SHP77 (cell line): ENCODE results near the gene MRPS23.

Source experiments
- DNase-seq, 2 experiments: peaks; one replicate each; lab custom pipeline; 2025; lab: John Stamatoyannopoulos, UW

MRPS23 gene

DNA sequence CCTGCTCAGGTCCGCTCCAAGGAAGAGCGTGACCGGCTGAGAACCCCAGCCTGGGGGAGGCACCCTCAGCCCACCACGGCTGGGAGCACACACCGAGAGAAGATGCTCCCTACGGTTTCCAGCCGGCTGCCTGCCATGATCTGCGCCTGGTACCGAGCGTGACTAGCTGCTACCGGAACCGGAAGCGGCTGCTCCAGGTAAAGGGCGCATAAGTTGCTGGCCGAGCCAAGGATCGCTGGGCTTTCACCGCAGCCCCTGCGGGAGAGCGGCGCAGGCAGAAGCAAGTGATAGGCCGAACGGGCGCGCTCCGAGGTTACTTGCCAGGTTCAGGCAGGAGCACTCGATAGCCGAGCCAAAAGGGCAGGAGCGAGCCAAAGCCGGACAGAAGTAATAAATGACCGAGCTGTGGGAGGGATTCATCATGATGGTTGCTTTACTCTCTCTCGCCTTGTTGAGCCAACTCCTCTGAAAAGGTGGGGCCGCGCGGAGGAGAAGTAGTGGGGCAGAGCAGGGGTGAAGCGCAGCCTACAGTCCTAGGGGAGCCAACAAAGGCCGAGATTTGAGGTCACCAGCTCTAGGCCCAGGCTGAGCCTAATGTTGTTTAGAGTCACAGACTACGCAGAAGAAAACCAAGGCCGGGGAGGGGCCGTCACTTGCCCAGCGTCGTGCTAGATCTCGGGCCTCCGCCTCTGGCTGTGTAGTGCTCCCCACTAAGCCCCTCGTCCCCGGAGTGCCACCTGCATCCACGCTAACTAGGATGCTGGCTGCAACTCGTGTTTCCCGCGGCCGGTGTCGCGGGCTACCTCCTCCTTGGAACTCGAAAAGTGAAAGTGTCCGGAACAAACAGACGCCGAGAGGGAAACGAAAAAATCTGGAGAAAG, at the start of gene MRPS23:
TSS of gene MRPS23 (minus strand) at position 171 of the 881 bp plus-strand sequence. CDS start at position 137, 34 bp downstream.
- DNase-seq: peak; percentile 98 to 99

DNA sequence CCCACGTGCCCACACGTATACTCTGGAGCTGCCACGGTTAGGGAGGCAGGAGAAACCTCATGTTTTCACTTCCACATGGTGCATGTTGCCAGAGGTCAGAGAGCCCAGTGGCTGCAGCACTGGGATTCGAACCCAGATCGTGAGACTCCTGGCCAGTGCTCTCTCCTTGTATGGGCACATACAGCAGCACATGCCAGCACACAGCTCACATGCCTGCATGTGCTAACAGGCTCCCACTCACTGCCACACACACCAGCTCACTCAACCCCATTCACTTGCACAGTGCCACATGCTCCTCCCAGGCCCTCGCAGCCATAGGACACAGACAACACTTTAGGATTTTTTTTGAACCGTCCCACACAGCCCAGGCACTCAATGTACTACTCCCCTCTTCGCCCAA, 49.5 kb upstream of the MRPS23 start:
- DNase-seq: no peak

- DNase-seq: peak; percentile 26 to 29
These were observed 48.9 kb upstream of the MRPS23 start for GRCh38 chr17:57898487-57899311.

DNA sequence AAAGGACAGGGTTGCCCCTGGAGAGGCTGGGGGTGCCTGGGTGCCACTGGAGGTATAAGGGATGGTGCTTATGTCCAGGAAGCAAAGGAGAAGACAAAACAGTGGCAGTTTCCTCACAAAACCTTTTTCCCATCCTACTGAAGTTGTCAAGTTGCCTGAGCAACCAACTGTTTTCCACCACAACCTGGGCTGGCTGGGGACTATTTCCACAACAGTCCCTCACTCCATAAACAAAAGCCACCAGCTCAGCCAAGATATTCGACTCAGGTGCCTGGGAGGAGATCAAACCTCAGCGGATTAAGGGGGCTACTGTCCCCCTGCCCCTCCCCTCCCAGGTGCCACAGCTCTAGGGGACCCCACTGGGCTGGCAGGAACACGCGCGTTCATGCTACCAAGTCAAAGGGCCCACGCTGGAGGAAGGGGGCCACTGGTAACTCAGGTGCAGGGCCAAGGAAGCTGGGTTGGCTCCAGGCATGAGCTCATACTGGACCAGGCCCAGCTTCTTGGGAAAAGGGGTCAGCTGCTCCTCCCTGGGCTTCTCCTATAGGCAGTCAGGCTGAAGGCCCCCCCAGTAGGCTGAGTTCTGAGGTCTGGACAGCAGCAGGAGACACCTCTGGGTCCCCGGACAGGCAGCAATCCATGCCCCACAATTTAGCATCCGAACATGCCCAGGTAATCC, 45.7 kb upstream of the MRPS23 start:
- DNase-seq: no peak

GRCh38 chr17:57894848-57895247, 45.0 kb upstream of the MRPS23 start:
- DNase-seq: no peak

GRCh38 chr17:57892820-57893595, 43.2 kb upstream of the MRPS23 start:
- DNase-seq: peak; percentile 84 to 91

DNA sequence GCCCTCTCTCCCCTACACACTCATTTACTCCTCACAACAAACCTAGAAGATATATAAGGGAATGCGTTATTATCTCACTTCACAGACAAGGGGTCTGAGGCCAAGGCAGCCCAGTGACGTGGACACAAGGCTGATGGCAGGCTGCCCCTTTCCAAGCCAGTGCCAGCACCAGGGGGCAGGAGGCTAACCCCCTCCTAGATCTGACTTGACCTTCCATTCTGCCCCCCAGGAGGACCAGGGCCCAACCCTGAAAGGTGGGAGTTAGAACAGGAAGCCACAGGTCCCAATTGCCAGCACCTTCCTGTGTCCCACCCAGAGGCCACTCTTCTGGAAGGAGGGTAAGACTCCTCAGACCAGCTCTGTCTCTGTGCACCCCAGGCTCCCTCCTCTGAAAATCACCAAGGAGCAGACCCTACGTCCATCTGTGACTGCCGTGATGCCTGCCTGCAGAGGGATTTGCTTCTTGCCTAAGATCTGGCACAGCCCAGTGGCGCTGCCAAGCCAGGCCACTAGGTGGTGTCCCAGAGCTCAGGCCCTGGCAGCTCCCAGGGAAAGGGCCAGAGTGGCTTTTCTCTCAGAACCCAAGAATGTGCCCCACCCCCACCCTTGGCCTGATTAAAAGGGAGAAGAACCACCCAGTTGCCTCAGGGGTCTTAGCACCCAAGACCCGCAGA, 42.4 kb upstream of the MRPS23 start:
- DNase-seq: peak; percentile 74 to 77

- DNase-seq: no peak
These were observed 41.0 kb upstream of the MRPS23 start for GRCh38 chr17:57890857-57891232.

GRCh38 chr17:57889892-57890856, 40.3 kb upstream of the MRPS23 start:
- peak; percentile 24 to 45 for DNase-seq

GRCh38 chr17:57889252-57889651, 39.4 kb upstream of the MRPS23 start:
- DNase-seq: no peak

GRCh38 chr17:57888311-57889216, 38.7 kb upstream of the MRPS23 start:
- no peak for DNase-seq

DNA sequence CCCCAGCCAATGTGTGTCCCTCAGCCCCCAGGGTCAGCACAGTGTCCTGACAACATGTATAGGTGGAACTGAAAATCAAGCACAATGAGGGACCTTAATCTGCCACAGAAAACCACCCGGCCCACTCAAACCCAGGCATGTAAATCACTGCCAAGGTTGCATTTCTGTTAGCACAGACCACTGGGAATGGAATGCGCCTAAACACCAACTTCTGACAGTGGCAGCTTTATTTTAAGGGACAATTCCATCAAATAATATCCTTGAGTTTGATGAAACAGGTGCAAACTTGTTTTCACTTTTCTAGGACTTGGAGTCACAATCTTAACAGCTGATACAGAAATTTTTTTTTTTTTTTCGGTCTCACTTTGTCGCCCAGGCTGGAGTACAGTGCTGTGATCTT, 37.3 kb upstream of the MRPS23 start:
- DNase-seq: no peak

DNA sequence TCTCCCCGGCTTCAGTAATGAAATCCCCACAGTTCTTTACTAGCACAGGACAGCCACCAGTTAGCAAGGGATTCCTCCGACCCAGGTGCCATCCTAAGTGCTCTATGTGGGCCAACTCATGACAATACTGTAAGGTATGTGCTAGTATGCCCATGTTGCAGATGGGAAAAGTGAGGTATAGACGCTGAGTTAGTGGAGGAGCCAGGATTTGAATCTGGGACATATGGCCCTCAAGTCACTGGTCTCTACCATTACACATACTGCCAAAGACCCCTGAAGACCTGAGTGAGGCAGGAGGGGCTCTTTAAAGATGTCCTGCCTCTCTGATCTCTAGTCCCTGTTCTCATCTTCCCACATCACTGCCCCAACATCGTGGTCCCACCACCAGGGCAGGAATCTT, 36.2 kb upstream of the MRPS23 start:
- DNase-seq: no peak

GRCh38 chr17:57885148-57885915, 35.5 kb upstream of the MRPS23 start:
- no peak for DNase-seq

DNA sequence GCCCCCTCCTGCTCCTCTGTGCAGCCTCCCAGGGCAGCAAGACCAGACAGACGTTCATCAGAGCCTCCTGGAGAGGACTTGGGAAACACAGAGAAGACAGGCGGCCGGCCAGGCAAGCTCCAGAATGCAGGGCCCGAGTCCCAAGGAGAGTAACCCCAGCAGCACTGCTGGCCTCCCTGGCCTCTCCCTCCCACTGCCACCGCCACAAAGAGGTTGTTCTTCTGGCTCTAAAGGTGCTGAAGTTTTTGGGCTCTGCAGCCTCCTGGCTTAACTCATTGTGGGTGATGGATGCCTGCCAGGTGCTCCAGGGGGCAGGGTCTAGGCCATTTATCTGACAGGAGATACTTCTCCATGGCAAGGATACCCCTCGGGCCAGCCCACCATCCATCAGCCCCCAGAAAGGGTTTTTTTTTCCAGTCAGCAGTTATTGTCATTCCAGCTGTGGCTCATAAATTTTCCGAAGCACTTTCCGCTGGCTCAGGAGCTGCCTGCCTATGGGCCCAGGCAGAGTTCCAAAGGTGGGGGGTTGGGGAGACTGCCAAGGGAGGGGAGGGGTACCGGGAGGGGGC, 32.0 kb upstream of the MRPS23 start:
- no peak for DNase-seq

DNA sequence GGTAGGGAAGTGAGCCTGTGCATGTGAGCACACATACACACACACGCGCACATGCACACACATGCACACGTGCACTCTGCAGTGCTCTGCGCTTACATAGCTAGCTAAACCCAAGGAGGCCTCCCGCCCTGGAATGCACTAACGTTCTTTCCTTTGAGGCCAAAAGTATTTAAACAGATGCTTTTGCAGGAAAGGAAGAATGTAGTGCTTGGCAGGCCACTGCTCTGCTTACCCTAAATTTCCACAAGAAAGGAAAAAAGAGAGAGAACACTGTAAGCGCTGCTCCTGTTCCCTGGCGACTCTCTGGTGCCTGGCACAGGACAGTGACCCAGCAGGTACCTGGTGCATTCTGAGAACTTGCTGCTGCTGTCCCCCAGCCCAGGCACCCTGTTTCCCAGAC, 31.3 kb upstream of the MRPS23 start:
- DNase-seq: no peak

DNA sequence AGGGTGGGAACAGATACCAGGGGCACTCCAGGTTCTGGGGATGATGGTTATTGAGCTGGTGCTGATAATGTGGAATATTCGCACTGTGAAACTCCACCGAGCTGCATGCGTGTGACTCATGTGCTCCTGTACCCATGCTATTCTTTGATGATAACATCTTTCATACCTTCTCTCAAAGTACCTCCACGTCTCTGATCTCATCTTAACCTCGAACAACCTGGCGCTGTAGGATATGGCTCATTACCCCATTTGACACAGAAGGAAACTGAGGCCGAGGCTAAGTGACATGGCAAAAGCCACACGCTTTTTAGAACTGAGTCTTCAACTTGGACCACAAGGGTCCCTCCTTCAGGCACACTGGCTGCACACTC, 30.2 kb upstream of the MRPS23 start:
- no peak for DNase-seq
